GM19240 (cell line): ENCODE measurements around the gene COMT.
"Not testable (repeated sequence)": the region's sequence is repeated elsewhere in the genome, so short reads cannot be mapped to it uniquely, and the experiment has no call there.

Source experiments
- DNase-seq: peaks from one replicate; pipeline ENCODE4 v3.0.0; 2011; ENCODE audit warnings: low spot score; ENCODE audit not compliant: insufficient read length

Gene COMT

DNA sequence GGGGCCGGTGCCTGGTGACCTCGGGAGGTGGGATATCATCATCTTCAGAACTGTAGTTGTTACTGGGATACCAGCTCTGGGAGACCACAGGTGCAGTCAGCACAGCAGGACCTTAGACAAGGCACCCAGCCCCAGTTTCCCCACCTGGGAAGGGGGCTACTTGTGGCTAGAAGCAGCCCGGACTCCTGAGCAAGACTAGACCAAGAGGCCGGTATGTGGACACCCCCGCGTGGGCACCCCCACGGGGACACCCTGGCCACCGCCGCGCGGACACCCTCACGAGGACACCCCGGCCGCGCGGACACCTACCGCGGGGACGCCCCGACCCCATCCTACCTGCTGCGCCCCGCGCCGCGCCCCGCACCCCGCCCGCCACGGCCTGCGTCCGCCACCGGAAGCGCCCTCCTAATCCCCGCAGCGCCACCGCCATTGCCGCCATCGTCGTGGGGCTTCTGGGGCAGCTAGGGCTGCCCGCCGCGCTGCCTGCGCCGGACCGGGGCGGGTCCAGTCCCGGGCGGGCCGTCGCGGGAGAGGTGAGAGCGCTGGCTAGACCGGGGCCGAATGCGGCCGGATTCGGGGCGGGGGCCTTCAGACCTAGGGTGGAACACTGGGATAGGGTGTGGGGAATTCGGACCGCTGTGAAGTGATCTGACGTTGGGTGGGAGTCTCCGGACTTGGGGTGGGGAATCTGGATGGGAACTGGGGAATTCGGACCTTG, at the start of gene COMT, which contains the start of gene TXNRD2:
Gene COMT (plus strand): TSS at position 408 of the 718 bp plus-strand sequence. CDS start 20,755 bp downstream, outside the sequence.
Gene TXNRD2 (minus strand): TSS at position 454 of the 718 bp plus-strand sequence. CDS start 15 bp downstream, at position 439.
- peak; percentile 84 for DNase-seq

DNA sequence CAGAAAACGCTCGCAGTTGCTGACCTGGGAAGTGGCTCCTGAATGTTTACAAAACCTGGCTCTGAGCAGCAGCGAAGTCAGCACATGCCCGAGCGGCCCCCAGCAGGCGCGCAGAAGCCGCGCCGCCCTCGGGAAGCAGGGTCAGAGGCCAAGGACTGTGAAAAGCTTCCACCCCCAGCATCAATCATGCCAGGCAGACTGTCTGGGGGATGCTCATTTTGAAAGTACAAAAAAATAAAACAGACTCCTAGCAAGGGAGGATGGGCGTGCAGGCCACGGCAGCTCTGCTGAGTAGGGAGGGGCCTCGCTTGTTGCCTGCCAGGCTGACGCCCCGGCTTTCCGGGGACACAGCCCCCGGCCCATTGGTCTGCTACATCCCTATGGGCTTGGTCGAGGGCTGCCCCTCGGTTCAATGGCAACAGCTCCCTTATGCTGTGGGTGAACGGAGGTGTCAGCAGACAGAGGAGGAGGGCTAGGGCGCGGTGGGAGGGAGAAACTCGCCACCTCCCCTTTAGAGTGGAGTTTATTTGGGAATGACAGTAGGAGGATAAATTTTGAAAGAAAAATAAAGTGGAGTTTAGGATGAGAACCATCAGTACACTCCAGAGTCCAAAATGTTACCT, 49.2 kb upstream of the COMT start:
- DNase-seq = no peak

GRCh38 chr22:19892925-19893324, 48.6 kb upstream of the COMT start:
- no peak for DNase-seq

DNA sequence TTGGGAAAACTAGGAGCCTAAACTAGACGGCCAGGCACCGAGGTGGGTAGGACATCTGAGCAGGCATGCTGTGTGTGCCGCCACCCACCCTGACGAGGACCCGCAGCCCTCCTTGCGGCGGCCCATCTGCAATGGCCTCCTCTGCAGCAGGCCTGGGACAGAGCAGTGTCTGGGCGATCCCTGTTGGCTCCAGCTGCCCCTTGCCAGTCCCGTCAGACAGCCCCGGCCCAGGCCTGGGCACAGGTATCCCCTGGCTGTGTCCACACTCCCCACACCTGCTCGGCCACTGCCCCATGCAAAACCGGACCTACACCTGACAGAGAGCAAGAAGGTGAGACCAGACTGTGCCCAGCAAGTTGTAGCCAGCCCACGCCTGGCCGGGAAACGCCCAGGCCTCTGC, 48.2 kb upstream of the COMT start:
- DNase-seq = no peak

DNA sequence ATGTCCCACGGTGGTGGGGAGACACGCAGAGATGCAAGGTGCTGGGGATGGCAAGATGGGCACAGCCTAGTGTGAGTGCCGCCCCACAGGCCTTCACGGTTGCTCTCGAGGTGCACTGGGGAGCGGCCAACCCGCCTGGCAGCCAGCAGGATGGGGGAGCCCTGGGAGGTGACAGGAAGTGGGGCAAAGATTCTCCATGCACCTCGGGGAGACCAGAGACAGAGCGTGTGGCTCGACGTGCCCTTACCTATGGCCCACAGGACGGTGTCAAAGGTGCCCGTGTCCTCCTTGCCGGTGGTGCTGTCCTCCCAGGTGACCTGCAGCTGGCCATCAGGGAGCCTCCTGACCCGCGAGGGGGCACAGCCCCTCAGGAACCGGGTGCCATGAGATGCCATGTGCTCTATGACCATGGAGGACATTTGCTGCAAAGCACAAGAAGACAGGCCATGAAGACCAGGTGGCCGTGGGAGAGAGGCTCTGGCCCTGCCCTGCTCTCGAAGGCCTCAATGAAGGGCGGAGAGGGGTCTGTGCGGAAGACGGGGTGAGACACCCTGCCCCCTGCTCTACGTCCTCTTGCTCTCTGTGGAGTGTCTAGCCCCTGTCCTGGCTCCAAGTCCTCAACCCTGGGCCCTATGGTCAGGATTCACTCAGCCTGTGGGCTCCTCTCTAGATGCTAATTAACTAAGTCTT, 46.3 kb upstream of the COMT start:
- DNase-seq = no peak

GRCh38 chr22:19896665-19897355, 44.8 kb upstream of the COMT start:
- DNase-seq = no peak

- no peak for DNase-seq
Measured at GRCh38 chr22:19897726-19898125, 43.8 kb upstream of the COMT start.

- no peak for DNase-seq
Measured at GRCh38 chr22:19898145-19898544, 43.4 kb upstream of the COMT start.

DNA sequence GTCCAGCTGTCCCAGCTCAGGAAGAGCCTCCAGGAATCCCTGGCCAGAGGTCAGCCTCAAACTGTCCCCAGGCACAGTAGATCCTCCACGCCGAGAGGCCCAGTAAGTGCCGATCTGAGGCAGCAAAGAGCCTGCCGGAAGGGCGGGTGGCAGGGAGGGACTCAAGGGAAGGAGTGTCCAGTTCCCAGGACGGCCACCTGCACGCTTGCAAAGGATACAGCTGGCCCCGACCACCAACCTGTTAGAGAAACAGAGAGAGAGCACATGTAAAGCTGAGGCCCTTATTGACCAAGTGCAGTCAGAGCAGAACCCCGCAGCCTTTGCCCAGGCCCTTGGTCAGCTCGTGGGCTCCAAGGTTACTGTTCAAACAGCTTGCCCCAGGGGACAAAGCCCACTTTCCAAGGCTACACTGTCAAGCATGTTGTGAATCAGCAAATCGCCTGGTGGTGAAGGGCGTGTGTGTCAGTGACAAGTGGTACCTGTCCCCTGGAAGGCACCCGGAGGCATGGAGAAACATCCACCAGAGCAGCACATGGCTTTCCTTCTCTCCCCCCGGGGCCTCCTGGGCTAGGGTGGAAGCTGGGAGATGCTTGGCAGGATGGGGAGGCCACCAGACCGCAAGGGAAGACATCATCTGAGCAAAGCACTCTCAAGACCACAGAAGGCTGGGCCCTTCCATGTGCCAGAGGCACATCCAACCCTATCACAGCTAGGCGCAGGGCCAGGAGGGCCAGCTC, 42.6 kb upstream of the COMT start:
- DNase-seq = no peak

- DNase-seq = no peak
Measured at GRCh38 chr22:19900707-19901436, 40.7 kb upstream of the COMT start.

- DNase-seq = no peak
Measured at GRCh38 chr22:19901577-19902244, 39.9 kb upstream of the COMT start.

DNA sequence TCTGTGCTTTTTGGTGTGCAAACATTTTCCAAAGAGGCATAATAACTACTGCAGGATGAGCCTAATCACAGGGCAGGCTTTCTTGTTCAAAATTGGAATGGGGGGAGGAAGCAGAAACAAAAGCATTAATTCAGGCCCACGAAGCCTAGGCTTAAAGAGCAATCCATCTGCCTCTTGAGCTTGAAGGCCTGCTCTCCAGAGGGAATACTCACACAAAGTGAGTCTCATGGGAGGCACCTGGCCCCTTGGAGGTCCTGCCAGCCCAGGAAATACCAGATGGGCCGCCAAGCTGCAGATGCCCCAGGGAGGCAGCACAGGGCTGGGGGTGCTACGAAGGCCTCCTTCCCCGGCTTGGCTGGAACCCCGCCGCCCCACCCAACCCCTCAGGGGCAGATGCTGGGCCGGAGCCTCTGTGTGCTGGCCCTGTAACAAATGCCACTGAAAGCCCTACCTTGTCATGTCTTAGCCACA, 39.3 kb upstream of the COMT start:
- no peak for DNase-seq

DNA sequence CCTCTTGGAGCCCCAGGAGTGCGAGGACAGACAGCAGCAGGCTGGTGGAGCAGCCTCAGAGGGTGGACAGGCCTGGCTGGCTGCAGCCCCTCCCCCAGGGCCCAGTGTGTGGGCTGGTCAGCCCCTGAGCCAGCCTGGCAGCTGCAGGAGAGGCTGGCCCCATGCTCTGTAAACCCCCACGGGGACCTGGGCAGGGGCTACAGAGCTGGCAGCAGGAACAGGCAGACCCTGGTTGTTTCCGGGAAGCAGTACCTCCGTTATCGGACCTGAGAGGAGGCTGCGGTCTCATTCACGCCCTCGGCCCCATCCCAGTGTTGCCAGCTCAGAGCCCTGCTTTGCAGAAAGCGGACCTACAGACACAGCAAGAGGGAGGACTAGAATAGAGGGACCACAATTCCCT, 38.5 kb upstream of the COMT start:
- DNase-seq = no peak

DNA sequence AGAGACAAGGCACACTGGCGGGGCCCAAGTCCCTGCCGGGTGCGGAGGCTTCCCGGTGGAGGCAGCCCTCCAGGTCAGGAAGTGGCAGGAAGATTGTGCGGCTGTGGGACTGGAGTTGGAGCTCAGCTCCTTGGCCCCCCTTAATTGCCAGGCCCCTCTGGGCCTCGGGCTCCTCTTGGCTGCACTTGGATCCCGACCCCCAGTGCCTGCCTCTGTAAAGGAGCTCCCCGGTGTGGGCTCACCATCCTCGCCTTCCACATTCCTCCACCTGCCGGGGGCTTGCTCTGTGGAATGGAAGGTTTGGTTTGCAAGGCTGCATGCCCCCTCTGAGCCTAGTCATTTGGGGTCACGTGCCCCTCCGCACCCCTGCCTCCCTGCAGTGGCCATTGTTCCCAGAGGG, 38.1 kb upstream of the COMT start:
- no peak for DNase-seq

- no peak for DNase-seq
Measured at GRCh38 chr22:19904174-19904856, 37.3 kb upstream of the COMT start.

- no peak for DNase-seq
Measured at GRCh38 chr22:19904935-19905334, 36.6 kb upstream of the COMT start.

DNA sequence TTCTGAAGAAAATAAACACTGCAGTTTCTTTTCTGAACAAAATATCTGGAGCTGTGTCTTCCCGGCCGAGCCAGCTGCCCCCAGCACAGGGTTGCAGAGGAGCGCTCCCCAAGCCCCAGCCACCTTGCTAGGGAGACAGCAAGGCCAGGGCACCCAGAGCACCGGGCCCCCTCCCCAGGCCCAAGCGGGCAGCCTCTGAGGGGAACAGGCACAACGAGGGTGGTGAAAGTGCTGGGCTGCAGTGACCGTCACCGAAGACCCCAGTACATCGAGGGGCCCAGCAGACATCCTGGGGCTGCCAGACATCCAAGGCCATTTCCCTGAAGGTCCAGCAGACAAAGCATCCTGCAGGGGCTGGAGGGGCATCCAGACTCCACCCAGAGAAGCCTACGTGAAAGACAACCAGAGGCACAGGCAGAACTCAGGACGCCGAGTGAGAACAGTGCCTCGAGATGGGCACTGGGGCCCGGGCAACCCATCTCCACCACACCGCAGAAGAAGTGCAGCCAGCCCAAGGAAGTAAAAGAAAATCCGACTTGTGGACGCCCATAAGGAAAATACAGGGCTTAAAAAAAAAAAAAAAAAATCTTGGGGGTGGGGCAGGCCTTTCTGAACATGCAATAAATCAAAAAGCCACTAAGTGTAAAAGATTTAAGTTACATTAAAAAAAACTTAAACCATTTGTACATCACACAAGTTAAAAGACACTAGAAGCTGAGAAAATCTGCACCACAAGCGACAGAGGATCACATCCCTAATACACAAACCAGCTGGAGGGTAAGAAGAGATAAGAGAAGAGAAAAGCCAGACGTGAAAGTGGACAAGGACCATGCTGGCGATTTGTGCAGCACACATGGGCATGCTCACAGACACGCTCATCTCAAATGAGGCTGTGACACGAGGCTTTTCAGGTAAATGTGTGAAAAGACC, 36.0 kb upstream of the COMT start:
- no peak for DNase-seq

GRCh38 chr22:19906864-19907263, 34.7 kb upstream of the COMT start:
- not testable (repeated sequence) for DNase-seq
